Calu3 (cell line): ENCODE data around the gene F5. TPM values are rescaled to one million over a fixed set of nuclear protein-coding genes. Genes with fewer than 3 reads are reported as not detected.

Experiments used
- Bru-seq: library from RNA; stranded (reverse); fragments of 400-500 nt; gene quantifications from one replicate; lab custom pipeline; 2021; lab: Mats Ljungman, UMichigan
- BruChase-seq, 2 experiments: library from RNA; stranded (reverse); fragments of 400-500 nt; gene quantifications; one replicate each; lab custom pipeline; 2021; lab: Mats Ljungman, UMichigan
- BruUV-seq: library from RNA; stranded (reverse); fragments of 400-500 nt; replicated peaks from 2 replicates; lab custom pipeline; 2021; lab: Mats Ljungman, UMichigan
- CTCF ChIA-PET: fragments of 300-600 bp; sonication (Branson Sonifier 250); formaldehyde crosslinking; loops from one replicate; lab custom pipeline; 2022; ENCODE audit warnings: antibody characterized with exemption; lab: Charles Lee
- DNase-seq: peaks from one replicate; pipeline ENCODE4 v3.0.0; 2022
- H3K27ac Mint-ChIP-seq: one replicate; pipeline ENCODE4 v1.8.0; 2022; ENCODE audit warnings: mixed read lengths; ENCODE audit not compliant: unreplicated experiment
- H3K27me3 Mint-ChIP-seq: one replicate; pipeline ENCODE4 v1.8.0; 2022; ENCODE audit warnings: mixed read lengths; ENCODE audit not compliant: unreplicated experiment
- H3K36me3 Mint-ChIP-seq: one replicate; pipeline ENCODE4 v1.8.0; 2022; ENCODE audit warnings: mild to moderate bottlenecking, moderate library complexity, mixed read lengths; ENCODE audit not compliant: insufficient read depth, unreplicated experiment
- H3K4me1 Mint-ChIP-seq: one replicate; pipeline ENCODE4 v1.8.0; 2022; ENCODE audit warnings: mild to moderate bottlenecking, low read depth, mixed read lengths; ENCODE audit not compliant: unreplicated experiment
- H3K4me3 Mint-ChIP-seq: one replicate; pipeline ENCODE4 v1.8.0; 2022; ENCODE audit warnings: mild to moderate bottlenecking, low read depth, moderate library complexity, mixed read lengths; ENCODE audit not compliant: unreplicated experiment
- H3K9me3 Mint-ChIP-seq: one replicate; pipeline ENCODE4 v1.8.0; 2022; ENCODE audit warnings: low read depth, mixed read lengths; ENCODE audit not compliant: unreplicated experiment
- intact Hi-C: fragments of 100-400 bp; cut with micrococcal nuclease; formaldehyde crosslinking; loops from one replicate; pipeline ENCODE4 v1.10.0; 2022; ENCODE audit not compliant: unreplicated experiment
- long read RNA-seq: library from polyadenylated mRNA; stranded (forward); transcript quantifications from one replicate; pipeline ENCODE4 v2.0.0, GENCODE V29; 2022
- total RNA-seq: library from RNA; stranded (reverse); gene quantifications from 2 replicates; pipeline ENCODE4 v1.2.3, GENCODE V29; 2022
- TF ChIP-seq, protein P1 (sequence below): fragments of 200-600 bp; IDR thresholded peaks from one replicate; pipeline ENCODE4 v1.8.0; 2022; ENCODE audit warnings: antibody characterized with exemption; ENCODE audit not compliant: unreplicated experiment

The F5 gene
- total RNA-seq (8.1 and 16.2 TPM in 2 replicates), Bru-seq, nascent RNA (percentile 46 among the genes with signal in this experiment), BruChase-seq, experiment 1, labeled RNA remaining after a 6-hour chase (percentile 42 among the genes with signal in this experiment), BruChase-seq, experiment 2, labeled RNA remaining after a 2-hour chase (percentile 32 among the genes with signal in this experiment)
- long read RNA-seq, full-length matches to known transcripts, result 1 of 3 reads
- long read RNA-seq, partial matches to known transcripts, result 0 of 3 reads
- long read RNA-seq, other reads (novel, unspliced or antisense), result 2 of 3 reads

DNA sequence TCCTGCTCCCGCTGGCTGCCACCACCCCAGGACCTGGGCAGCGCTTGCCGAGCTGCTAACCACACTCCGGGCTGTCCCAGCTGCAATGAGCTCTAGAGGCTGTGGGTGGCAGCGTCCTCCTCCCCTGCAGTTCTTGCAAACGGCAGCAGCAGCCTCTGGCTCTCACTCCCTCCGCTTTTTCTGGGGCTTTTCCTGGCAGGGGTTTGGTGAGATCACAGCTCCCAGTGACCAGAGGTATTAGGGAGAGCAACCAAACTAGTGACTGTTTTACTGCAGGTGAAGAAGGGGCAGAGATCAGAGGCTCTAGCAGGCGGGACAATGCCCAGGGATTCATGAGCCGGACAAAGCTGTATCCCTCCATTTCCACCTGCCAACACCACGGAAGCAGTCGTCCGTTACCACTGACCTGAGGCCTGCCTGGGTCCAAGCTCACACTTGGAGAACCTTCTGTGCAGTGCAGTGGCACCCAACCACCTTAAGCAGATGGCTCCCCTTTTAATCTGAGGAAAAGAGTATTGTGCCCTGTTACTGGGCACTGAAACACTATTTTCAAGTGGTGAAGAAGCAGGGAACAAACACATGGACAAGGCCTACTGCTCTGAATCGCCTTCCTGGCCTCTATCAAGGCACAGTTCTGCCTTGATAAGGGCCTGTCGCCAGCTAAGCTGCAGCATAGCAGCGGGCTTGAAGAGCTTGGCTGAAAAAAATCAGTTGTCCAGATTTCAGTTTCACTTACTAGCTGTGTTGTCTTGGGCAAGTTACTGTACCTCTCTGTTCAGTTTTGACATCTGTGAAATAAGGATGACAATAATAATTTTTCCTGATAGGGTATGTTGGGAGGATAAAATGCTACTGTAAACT is at the start of gene F5:
F5 (minus strand) TSS at position 87 of the 861 bp plus-strand sequence. CDS start 95 bp downstream, outside the sequence.
- peak within 1 kb of the TSS; percentile 83 for H3K27ac Mint-ChIP-seq
- TF ChIP-seq, protein P1, sequence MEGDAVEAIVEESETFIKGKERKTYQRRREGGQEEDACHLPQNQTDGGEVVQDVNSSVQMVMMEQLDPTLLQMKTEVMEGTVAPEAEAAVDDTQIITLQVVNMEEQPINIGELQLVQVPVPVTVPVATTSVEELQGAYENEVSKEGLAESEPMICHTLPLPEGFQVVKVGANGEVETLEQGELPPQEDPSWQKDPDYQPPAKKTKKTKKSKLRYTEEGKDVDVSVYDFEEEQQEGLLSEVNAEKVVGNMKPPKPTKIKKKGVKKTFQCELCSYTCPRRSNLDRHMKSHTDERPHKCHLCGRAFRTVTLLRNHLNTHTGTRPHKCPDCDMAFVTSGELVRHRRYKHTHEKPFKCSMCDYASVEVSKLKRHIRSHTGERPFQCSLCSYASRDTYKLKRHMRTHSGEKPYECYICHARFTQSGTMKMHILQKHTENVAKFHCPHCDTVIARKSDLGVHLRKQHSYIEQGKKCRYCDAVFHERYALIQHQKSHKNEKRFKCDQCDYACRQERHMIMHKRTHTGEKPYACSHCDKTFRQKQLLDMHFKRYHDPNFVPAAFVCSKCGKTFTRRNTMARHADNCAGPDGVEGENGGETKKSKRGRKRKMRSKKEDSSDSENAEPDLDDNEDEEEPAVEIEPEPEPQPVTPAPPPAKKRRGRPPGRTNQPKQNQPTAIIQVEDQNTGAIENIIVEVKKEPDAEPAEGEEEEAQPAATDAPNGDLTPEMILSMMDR, result peak; percentile 51

DNA sequence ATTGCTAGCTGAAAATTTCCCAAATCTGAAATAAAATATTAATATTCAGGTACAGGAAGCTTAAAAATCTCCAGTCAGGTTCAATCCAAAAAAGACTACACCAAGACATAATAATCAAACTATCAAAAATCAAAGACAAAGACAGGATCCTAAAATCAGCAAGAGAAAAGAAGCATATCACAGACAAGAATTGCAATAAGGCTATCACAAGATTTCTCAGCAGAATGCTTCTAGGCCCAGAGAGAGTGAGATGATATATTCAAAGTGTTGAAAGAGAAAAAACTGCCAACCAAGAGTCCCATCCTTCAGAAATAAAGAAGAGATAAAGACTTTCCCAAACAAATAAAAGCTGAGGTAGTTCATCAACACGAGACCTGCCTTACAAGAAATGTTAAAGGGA is 48.6 kb upstream of the F5 start:
- H3K27ac Mint-ChIP-seq, result no peak overlapping the region
- peaks cover 7% of the 10 kb centered on the region for H3K9me3 Mint-ChIP-seq
- DNase-seq, result no peak
- no peak overlapping the region for H3K4me3 Mint-ChIP-seq
- no peaks in the 10 kb centered on the region for H3K36me3 Mint-ChIP-seq
- no peaks in the 10 kb centered on the region for H3K27me3 Mint-ChIP-seq
- H3K4me1 Mint-ChIP-seq, result peaks cover 5% of the 10 kb centered on the region
- intact Hi-C loops, result no loop called here
- CTCF ChIA-PET, result no interaction called here
- BruUV-seq, result no TSS peak
- TF ChIP-seq, protein P1, result no peak

More for the DNA sequence above, at the start of gene F5:
- H3K4me1 Mint-ChIP-seq, result peaks cover 35% of the 10 kb centered on the region
- H3K36me3 Mint-ChIP-seq, result peaks cover 8% of the 10 kb centered on the region
- no TSS peak for BruUV-seq
- no peaks in the 10 kb centered on the region for H3K27me3 Mint-ChIP-seq
- CTCF ChIA-PET, result interaction anchor here (0.8 to 2.0 kb wide), 14 partner anchors 8 to 223 kb away, joined by 3 to 20 read pairs (median 6); partner anchors contain the start of gene SLC19A2
- peak; percentile 91 for DNase-seq
- intact Hi-C loops, result loop anchor here (1.0 to 2.0 kb wide), 2 partner anchors 36 to 126 kb away; no protein-coding TSS in a partner anchor
- H3K9me3 Mint-ChIP-seq, result no peaks in the 10 kb centered on the region
- H3K4me3 Mint-ChIP-seq, result peak within 1 kb of the TSS; percentile 78

DNA sequence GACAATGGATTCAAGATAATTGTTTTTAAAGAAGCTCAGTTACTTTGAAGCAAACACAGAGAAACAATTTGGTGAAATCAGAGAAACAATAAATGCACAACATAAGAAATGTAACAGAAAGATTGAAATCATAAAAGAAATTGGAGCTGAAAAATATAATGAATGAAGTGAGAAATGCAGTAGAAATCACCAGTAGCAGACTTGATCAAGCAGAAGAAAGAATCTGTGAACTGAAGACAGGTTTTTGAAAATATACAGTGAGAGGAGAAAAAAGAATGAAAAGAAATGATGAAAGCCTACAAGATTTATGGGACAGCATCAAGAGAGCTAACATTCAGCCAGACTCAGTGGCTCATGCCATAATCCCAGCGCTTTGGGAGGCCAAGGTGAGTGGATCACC is 47.9 kb upstream of the F5 start:
- no peak for DNase-seq
- no peak overlapping the region for H3K4me3 Mint-ChIP-seq
- intact Hi-C loops, result no loop called here
- H3K36me3 Mint-ChIP-seq, result no peaks in the 10 kb centered on the region
- CTCF ChIA-PET, result no interaction called here
- peaks cover 9% of the 10 kb centered on the region for H3K4me1 Mint-ChIP-seq
- H3K9me3 Mint-ChIP-seq, result peaks cover 7% of the 10 kb centered on the region
- H3K27ac Mint-ChIP-seq, result no peak overlapping the region
- H3K27me3 Mint-ChIP-seq, result no peaks in the 10 kb centered on the region
- no TSS peak for BruUV-seq
- TF ChIP-seq, protein P1, result no peak

DNA sequence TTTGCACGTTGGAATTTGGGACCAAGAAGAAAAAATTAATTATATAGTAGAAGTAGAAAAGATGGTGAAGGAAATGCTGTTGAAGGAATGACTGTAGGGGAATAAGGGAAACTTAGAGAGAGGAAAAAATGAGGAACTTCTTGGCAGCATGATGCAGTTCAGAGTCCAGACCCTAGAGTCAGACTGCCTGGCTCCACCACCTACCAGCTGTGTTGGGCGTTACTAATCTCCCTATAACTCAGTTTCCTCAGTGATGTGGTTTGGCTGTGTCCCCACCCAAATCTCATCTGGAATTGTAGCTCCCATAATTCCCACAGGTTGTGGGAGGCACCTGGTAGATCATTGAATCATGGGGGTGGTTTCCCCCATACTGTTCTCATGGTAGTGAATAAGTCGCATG is 45.0 kb upstream of the F5 start:
- Mint-ChIP-seq H3K4me1 (peaks cover 9% of the 10 kb centered on the region), H3K9me3 (peaks cover 7% of the 10 kb centered on the region), H3K27ac (no peak overlapping the region), H3K36me3 (no peaks in the 10 kb centered on the region), H3K27me3 (no peaks in the 10 kb centered on the region), H3K4me3 (no peak overlapping the region)
- TF ChIP-seq, protein P1, result no peak
- no peak for DNase-seq
- BruUV-seq, result no TSS peak
- intact Hi-C loops, result no loop called here
- CTCF ChIA-PET, result no interaction called here
